Glomerular visceral epithelial cell (primary cell): ENCODE measurements around the gene SPRR4.
"Not testable (repeated sequence)": the region's sequence is repeated elsewhere in the genome, so short reads cannot be mapped to it uniquely, and the experiment has no call there.

Source experiments
- DNase-seq: peaks from one replicate; pipeline ENCODE4 v3.0.0-alpha.2; 2016; ENCODE audit errors: extremely low spot score

Gene SPRR4

GRCh38 chr1:153021829-153022228 lies 51.4 kb downstream of the SPRR4 start:
- DNase-seq = not testable (repeated sequence)
